IMR-90 (cell line): ENCODE results near the gene NFKBIB. TPM values are rescaled to one million over a fixed set of nuclear protein-coding genes. Genes with fewer than 3 reads are reported as not detected.

Experiments
- ATAC-seq: fragments of 200-7000 bp; cut with Tn5 transposase; 2 replicates; pipeline ENCODE4 v1.9.1; 2020; ENCODE audit warnings: low read depth, mild to moderate bottlenecking, moderate library complexity
- BruUV-seq: library from RNA; stranded (reverse); fragments of 400-500 nt; replicated peaks from 2 replicates; lab custom pipeline; 2021; lab: Mats Ljungman, UMichigan
- CTCF ChIA-PET: fragments of 300-600 bp; formaldehyde crosslinking; extraction: SDS; loops from one replicate; lab custom pipeline; 2021; ENCODE audit warnings: antibody characterized with exemption; lab: Yijun Ruan, JAX
- POLR2A ChIA-PET: fragments of 300-600 bp; sonication (Branson Sonifier 250); formaldehyde crosslinking; loops from one replicate; lab custom pipeline; 2022; ENCODE audit warnings: antibody characterized with exemption; ENCODE audit not compliant: unreplicated experiment; lab: Charles Lee
- DNase-seq: peaks from one replicate; pipeline ENCODE4 v3.0.0; 2013
- H2AFZ ChIP-seq: replicated peaks from 2 replicates; pipeline ENCODE3; 2013; ENCODE audit warnings: low read length, mild to moderate bottlenecking; ENCODE audit not compliant: poor library complexity
- H2AK5ac ChIP-seq: 2 replicates; pipeline ENCODE4 v1.6.1; 2013; ENCODE audit warnings: low read depth, low read length, inconsistent platforms
- H2AK9ac ChIP-seq: replicated peaks from 2 replicates; pipeline ENCODE3; 2013; ENCODE audit warnings: mild to moderate bottlenecking, low read depth, low read length, moderate library complexity; ENCODE audit not compliant: poor library complexity
- H2BK120ac ChIP-seq: 2 replicates; pipeline ENCODE4 v1.6.1; 2013; ENCODE audit warnings: low read depth, low read length, inconsistent platforms
- H2BK15ac ChIP-seq: 3 replicates; pipeline ENCODE4 v1.6.1; 2013; ENCODE audit warnings: low read depth, low read length, inconsistent platforms
- H2BK20ac ChIP-seq: 2 replicates; pipeline ENCODE4 v1.6.1; 2013; ENCODE audit warnings: low read depth, mild to moderate bottlenecking, inconsistent platforms, low read length, moderate library complexity
- H2BK5ac ChIP-seq: 2 replicates; pipeline ENCODE4 v1.6.1; 2013; ENCODE audit warnings: mild to moderate bottlenecking, low read depth, low read length, inconsistent platforms; ENCODE audit not compliant: poor library complexity, severe bottlenecking
- H3K14ac ChIP-seq: replicated peaks from 2 replicates; pipeline ENCODE4 v1.6.1; 2013; ENCODE audit warnings: low read depth, low read length, inconsistent platforms
- H3K18ac ChIP-seq: 2 replicates; pipeline ENCODE4 v1.6.1; 2013; ENCODE audit warnings: low read depth, low read length, control low read depth
- H3K23ac ChIP-seq: 2 replicates; pipeline ENCODE4 v1.6.1; 2013; ENCODE audit warnings: low read depth, low read length, inconsistent platforms
- H3K27ac ChIP-seq: 2 replicates; pipeline ENCODE4 v1.5.1; 2013; ENCODE audit warnings: mild to moderate bottlenecking, control low read depth, low read length; ENCODE audit not compliant: insufficient read depth
- H3K27me3 ChIP-seq: 2 replicates; pipeline ENCODE4 v1.6.1; 2013; ENCODE audit warnings: low read length; ENCODE audit not compliant: control insufficient read depth, insufficient read depth
- H3K36me3 ChIP-seq: 2 replicates; pipeline ENCODE4 v1.6.1; 2013; ENCODE audit warnings: low read length, mixed read lengths; ENCODE audit not compliant: control insufficient read depth, insufficient read depth
- H3K4ac ChIP-seq: 2 replicates; pipeline ENCODE4 v1.6.1; 2013; ENCODE audit warnings: low read depth, low read length, inconsistent platforms
- H3K4me1 ChIP-seq: 2 replicates; pipeline ENCODE4 v1.6.1; 2013; ENCODE audit warnings: low read length, mixed read lengths; ENCODE audit not compliant: control insufficient read depth, insufficient read depth
- H3K4me2 ChIP-seq: 2 replicates; pipeline ENCODE4 v1.6.1; 2013; ENCODE audit warnings: low read depth, mild to moderate bottlenecking, control low read depth, low read length, moderate library complexity
- H3K4me3 ChIP-seq: 2 replicates; pipeline ENCODE4 v1.5.1; 2013; ENCODE audit warnings: low read depth, mild to moderate bottlenecking, control low read depth, low read length, moderate library complexity; ENCODE audit not compliant: insufficient read depth
- H3K56ac ChIP-seq: 2 replicates; pipeline ENCODE4 v1.6.1; 2013; ENCODE audit warnings: low read length, inconsistent platforms; ENCODE audit not compliant: insufficient read depth; ENCODE audit errors: extremely low read depth
- H3K79me1 ChIP-seq, 2 experiments: 2 replicates each; pipeline ENCODE4 v1.6.1; 2013; ENCODE audit warnings: low read length in 2 of 2, inconsistent platforms in 1 of 2, low read depth in 1 of 2
- H3K9ac ChIP-seq: 2 replicates; pipeline ENCODE4 v1.6.1; 2013; ENCODE audit warnings: low read depth, low read length, control low read depth
- H3K9me1 ChIP-seq: 2 replicates; pipeline ENCODE4 v1.6.1; 2013; ENCODE audit warnings: low read length, inconsistent platforms; ENCODE audit not compliant: insufficient read depth
- H3K9me3 ChIP-seq: 2 replicates; pipeline ENCODE4 v1.6.1; 2013; ENCODE audit warnings: low read length; ENCODE audit not compliant: control insufficient read depth, insufficient read depth
- H4K20me1 ChIP-seq: 2 replicates; pipeline ENCODE4 v1.6.1; 2013; ENCODE audit warnings: low read length, inconsistent platforms; ENCODE audit not compliant: insufficient read depth
- H4K5ac ChIP-seq: 2 replicates; pipeline ENCODE4 v1.6.1; 2013; ENCODE audit warnings: mild to moderate bottlenecking, low read depth, low read length, control low read depth
- H4K8ac ChIP-seq, 2 experiments: 2 replicates each; pipeline ENCODE4 v1.6.1; 2013; ENCODE audit warnings: low read depth in 2 of 2, low read length in 2 of 2, control low read depth in 1 of 2, inconsistent platforms in 1 of 2
- H4K91ac ChIP-seq: 2 replicates; pipeline ENCODE4 v1.6.1; 2013; ENCODE audit warnings: low read depth, low read length, inconsistent platforms; ENCODE audit not compliant: insufficient read depth
- CHD1 ChIP-seq: IDR thresholded peaks from 2 replicates; pipeline ENCODE4 v1.6.1; 2012; ENCODE audit warnings: low read depth, low read length, improper control_type of control experiment
- FOS ChIP-seq: fragments of 150-350 bp; IDR thresholded peaks from 2 replicates; pipeline ENCODE4 v1.6.1; 2016; ENCODE audit warnings: low read depth, low read length
- MAFK ChIP-seq: IDR thresholded peaks from 2 replicates; pipeline ENCODE4 v1.6.1; 2012; ENCODE audit warnings: low read depth, low read length, improper control_type of control experiment
- NFE2L2 ChIP-seq: fragments of 150-350 bp; IDR thresholded peaks from 2 replicates; pipeline ENCODE4 v1.6.1; 2016; ENCODE audit warnings: low read depth, mild to moderate bottlenecking, low read length
- POLR2A ChIP-seq: IDR thresholded peaks from 2 replicates; pipeline ENCODE4 v1.6.1; 2012; ENCODE audit warnings: mild to moderate bottlenecking, low read depth, low read length
- WGBS, 2 experiments: methylation state at CpG; one replicate each; pipeline versions ENCODE4 v1.1.5 to v1.1.7; 2013; ENCODE audit warnings: missing lambda C conversion rate in 2 of 2; ENCODE audit not compliant: insufficient read length in 1 of 2; ENCODE audit errors: extremely low coverage in 2 of 2; 5-methylcytosine and 5-hydroxymethylcytosine counted together
- dilution Hi-C: fragments of 300-500 bp; cut with HindIII; formaldehyde crosslinking; loops from one replicate; pipeline ENCODE4 v1.14.3; 2018; ENCODE audit warnings: low sequenced_read_pairs; ENCODE audit not compliant: unreplicated experiment
- in situ Hi-C: fragments of 300-500 bp; cut with MboI; formaldehyde crosslinking; loops from 3 replicates; pipeline ENCODE4 v1.14.3; 2019; ENCODE audit warnings: low sequenced_read_pairs, inconsistent platforms, mixed read lengths
- intact Hi-C: fragments of 100-400 bp; cut with micrococcal nuclease; formaldehyde crosslinking; loops from 2 replicates; pipeline ENCODE4 v1.10.0; 2022
- polyA plus RNA-seq, 3 experiments: library from polyadenylated mRNA; depleted of rRNA; stranded (reverse); fragments of >200 nt; gene quantifications; 2 replicates each; pipeline ENCODE4 v1.2.3, GENCODE V29; 2012; ENCODE audit warnings: low replicate concordance in 1 of 3
- total RNA-seq: library from RNA; depleted of rRNA; stranded (reverse); fragments of >200 nt; gene quantifications from 2 replicates; pipeline ENCODE4 v1.2.3, GENCODE V29; 2012

The NFKBIB gene
- total and polyA plus RNA-seq, 2 of the 4 experiments (the other 2 are of a cell fraction), result 7.5 to 25.5 TPM

DNA sequence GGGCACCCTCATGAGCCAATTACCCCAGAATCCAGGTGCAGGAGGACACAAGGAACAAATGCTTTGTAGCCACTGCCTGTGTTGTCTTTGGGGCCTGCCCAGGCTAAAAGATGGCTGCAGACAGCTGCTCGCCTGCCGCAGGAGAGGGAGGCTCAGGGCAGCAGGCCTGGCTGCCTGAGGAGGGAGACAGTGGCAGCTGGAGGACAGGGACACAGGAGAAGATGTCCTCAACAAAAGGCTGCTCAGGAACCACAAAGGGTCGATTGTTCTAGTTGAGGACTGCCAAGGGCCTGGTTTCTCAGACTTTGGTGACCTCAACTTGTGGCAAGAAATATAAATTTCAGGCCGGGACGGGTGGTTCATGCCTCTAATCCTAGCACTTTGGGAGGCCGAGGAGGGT is 8.0 kb upstream of the NFKBIB start:
- Histone ChIP-seq H4K91ac (no peak overlapping the region), H3K56ac (no peak overlapping the region), H2BK20ac (no peak overlapping the region), H3K9me3 (no peaks in the 10 kb centered on the region), H2BK5ac (no peak overlapping the region), H3K4ac (no peak overlapping the region), H2AK9ac (no peak overlapping the region), H2AK5ac (no peak overlapping the region), H3K14ac (no peak overlapping the region), H3K27ac (no peak overlapping the region), H2BK120ac (no peak overlapping the region), H3K4me3 (no peak overlapping the region), H3K36me3 (peaks cover 21% of the 10 kb centered on the region), H3K18ac (no peak overlapping the region), H3K9me1 (0 out of 2 replicates have a peak, but pooled peaks cover 2% of the 10 kb centered on the region), H4K5ac (no peak overlapping the region), H3K23ac (no peak overlapping the region), H3K27me3 (no peaks in the 10 kb centered on the region), H3K79me1 (peaks cover 0 to under 1% of the 10 kb centered on the region in 2 experiments; a peak in 1 of 4 replicates), H4K20me1 (peaks cover 3% of the 10 kb centered on the region; the same call in 1 of the 2 replicates), H2AFZ (no peak overlapping the region), H2BK15ac (no peak overlapping the region), H4K8ac (no peak overlapping the region), H3K4me2 (no peak overlapping the region), H3K4me1 (no peaks in the 10 kb centered on the region), H3K9ac (no peak overlapping the region)
- intact Hi-C loops (no loop called here), in situ Hi-C loops (no loop called here), dilution Hi-C loops (no loop called here)
- BruUV-seq, result no TSS peak
- TF ChIP-seq MAFK (no peak), CHD1 (no peak), POLR2A (no peak), NFE2L2 (no peak), FOS (no peak)
- CTCF ChIA-PET, result no interaction called here
- POLR2A ChIA-PET, result no interaction called here
- DNase-seq, result no peak
- 96% methylated on average over 4 of the region's 6 CpGs; no CpG with 5 or more reads in 1 of the 2 experiments for WGBS, 2 experiments
- no peak for ATAC-seq
